GM21737 (cell line): ENCODE measurements around the gene SLC5A2.
"Not testable (repeated sequence)": the region's sequence is repeated elsewhere in the genome, so short reads cannot be mapped to it uniquely, and the experiment has no call there.

Experiments used
- ATAC-seq: cut with Tn5 transposase; IDR thresholded peaks from one replicate; pipeline ENCODE4 v1.9.1; 2021; ENCODE audit warnings: mild to moderate bottlenecking, moderate library complexity; ENCODE audit not compliant: unreplicated experiment

SLC5A2 gene

GRCh38 chr16:31474773-31475738 is 7.9 kb upstream of the SLC5A2 start:
- no peak for ATAC-seq

GRCh38 chr16:31475946-31476302 is 7.0 kb upstream of the SLC5A2 start:
- no peak for ATAC-seq

DNA sequence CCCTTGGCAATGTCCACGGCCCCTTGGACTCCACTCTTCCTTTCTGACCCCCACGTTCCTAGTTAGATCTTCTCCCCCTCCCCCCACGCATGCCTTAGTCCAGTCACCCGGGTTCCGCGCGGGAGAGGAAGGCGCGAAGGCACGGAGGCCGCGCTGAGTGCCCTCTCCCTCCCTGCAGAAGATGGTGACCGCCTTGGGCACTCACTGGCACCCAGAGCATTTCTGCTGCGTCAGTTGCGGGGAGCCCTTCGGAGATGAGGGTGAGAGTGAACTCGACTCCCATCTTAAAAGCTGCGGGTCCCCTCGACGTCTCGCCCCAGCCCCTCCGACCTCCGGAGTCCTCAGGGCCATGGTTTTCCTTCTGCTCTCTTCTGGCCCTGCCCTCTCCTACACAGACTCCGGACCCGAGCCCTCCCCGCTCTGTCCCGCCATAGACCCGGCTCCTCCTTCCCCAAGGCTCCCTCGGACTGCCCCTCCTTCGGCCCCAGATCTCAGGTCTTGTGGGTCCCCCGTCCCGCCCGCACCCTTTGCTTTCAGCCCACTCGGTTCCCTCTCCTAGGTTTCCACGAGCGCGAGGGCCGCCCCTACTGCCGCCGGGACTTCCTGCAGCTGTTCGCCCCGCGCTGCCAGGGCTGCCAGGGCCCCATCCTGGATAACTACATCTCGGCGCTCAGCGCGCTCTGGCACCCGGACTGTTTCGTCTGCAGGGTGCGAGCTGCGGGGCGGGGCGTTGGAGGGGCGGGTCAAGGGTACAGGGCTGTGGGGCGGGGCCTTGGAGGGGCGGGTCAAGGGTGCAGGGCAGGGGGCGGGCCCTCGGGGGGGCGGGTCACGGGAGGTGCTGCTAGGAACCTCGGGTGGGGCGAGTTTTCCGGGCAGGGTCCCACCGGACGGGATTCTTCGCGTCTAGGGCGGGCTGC is 6.4 kb upstream of the SLC5A2 start:
- ATAC-seq: peak; percentile 56

GRCh38 chr16:31477220-31478216 is 5.4 kb upstream of the SLC5A2 start:
- ATAC-seq: no peak

DNA sequence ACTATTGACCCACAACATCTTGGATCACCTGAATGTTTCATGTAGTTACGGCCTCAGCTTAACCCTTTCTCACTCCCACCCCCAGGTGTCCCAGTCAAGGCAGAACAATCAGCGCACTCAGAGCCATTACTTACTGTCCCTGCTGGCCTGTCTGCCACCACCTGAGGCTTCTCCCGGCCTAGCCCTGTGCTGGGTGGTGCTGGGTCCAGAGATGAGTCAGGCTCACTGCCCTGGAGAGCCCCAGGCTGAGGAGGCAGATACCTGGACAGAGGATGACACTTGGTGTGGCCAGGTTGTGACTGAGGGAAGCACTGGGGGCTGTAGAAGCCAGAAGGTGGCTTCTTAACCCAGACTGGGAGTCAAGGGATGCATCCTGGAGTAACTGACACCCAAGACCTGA is 4.0 kb upstream of the SLC5A2 start:
- ATAC-seq: no peak

- ATAC-seq: no peak
Observed at GRCh38 chr16:31479751-31480150, 3.2 kb upstream of the SLC5A2 start.

- no peak for ATAC-seq
Observed at GRCh38 chr16:31480851-31481536, 1.9 kb upstream of the SLC5A2 start.

GRCh38 chr16:31484048-31484447 is 1.1 kb downstream of the SLC5A2 start:
- not testable (repeated sequence) for ATAC-seq

GRCh38 chr16:31484491-31485171 is 1.7 kb downstream of the SLC5A2 start:
- no peak for ATAC-seq

DNA sequence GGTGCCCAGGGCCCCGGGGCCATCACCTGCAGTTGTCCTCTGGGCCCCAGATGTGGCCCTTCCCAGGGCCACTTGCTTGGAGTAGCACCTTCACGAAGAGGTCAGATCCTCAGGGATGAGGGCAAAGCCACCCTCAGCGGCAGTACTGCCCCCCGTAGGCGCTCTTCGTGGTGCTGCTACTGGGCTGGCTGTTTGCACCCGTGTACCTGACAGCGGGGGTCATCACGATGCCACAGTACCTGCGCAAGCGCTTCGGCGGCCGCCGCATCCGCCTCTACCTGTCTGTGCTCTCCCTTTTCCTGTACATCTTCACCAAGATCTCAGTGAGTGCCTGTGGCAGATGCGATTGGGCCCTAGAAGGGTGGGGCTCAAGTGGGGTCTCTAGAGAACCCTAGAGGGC is 2.6 kb downstream of the SLC5A2 start:
- no peak for ATAC-seq

GRCh38 chr16:31486045-31486444 is 3.1 kb downstream of the SLC5A2 start:
- no peak for ATAC-seq

GRCh38 chr16:31487071-31487719 is 4.3 kb downstream of the SLC5A2 start:
- no peak for ATAC-seq

GRCh38 chr16:31487720-31488467 is 5.0 kb downstream of the SLC5A2 start:
- ATAC-seq: peak; percentile 80

DNA sequence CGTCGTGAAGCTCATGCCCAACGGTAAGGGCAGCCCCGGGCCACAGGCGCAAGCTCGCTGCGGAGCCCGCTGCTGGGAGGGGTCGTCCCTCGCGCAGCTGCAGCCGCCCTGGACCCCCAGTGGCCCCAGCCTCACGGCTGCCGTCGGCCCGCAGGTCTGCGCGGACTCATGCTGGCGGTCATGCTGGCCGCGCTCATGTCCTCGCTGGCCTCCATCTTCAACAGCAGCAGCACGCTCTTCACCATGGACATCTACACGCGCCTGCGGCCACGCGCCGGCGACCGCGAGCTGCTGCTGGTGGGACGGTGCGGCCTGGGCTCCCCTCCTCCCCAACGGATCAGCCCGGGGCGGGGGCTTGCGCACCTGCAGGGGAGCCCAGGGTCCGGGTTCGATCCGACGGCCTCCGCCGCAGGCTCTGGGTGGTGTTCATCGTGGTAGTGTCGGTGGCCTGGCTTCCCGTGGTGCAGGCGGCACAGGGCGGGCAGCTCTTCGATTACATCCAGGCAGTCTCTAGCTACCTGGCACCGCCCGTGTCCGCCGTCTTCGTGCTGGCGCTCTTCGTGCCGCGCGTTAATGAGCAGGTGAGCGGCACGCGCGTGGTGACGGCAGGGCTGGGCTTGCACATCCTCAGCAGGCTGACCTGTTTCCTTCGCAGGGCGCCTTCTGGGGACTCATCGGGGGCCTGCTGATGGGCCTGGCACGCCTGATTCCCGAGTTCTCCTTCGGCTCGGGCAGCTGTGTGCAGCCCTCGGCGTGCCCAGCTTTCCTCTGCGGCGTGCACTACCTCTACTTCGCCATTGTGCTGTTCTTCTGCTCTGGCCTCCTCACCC is 5.8 kb downstream of the SLC5A2 start:
- no peak for ATAC-seq

DNA sequence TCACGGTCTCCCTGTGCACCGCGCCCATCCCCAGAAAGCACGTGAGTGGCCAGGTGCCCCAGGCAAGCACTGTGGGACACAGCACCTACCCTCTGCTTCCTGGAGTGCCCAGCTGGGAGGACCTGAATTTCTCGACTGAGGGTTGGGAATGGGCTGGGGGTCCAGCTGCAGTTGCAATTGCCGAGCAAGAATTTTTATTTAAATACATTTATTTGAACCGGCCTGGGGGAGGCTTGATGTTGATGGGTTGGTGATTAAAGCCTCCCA is 6.3 kb downstream of the SLC5A2 start:
- ATAC-seq: no peak

DNA sequence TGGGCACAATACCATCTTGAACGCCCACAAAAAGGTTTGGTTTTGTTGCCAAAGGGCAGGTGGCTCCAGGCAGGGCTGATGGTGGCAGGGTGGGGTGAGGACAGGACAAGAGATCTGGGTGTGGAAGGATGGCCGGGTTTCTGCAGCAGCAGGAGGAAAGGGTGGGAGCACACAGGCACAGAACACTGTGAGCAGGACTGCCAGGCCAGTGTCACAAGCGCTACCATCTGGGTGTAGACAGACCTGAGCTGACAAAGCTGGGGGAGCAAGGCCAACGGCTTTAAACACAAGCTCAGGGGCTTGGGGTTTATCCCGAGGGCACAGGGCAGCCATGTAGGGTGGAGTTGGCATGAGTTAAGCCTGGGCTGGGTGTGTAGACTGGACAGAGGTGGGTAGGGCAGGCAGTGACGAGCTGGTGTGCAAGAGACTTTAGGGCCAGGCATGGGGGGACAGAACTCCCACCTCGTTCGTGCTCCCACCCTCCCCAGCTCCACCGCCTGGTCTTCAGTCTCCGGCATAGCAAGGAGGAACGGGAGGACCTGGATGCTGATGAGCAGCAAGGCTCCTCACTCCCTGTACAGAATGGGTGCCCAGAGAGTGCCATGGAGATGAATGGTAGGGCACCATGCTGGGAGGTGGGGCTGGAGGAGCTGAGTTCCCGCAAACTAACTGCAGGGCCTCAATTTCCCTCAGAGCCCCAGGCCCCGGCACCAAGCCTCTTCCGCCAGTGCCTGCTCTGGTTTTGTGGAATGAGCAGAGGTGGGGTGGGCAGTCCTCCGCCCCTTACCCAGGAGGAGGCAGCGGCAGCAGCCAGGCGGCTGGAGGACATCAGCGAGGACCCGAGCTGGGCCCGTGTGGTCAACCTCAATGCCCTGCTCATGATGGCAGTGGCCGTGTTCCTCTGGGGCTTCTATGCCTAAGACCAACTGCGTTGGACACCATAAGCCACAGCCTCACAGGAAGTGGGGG is 7.0 kb downstream of the SLC5A2 start:
- ATAC-seq: no peak
